BJ (cell line): ENCODE data around the gene AGPAT3. TPM values are rescaled to one million over a fixed set of nuclear protein-coding genes. Genes with fewer than 3 reads are reported as not detected.

Experiments
- CTCF ChIA-PET: fragments of 350-600 bp; formaldehyde crosslinking; extraction: SDS; loops from one replicate; lab custom pipeline; 2021; ENCODE audit warnings: antibody characterized with exemption, inconsistent platforms; lab: Yijun Ruan, JAX
- POLR2A ChIA-PET: fragments of 300-600 bp; sonication (Branson Sonifier 250); formaldehyde crosslinking; extraction: SDS; loops from one replicate; lab custom pipeline; 2021; ENCODE audit warnings: antibody characterized with exemption; lab: Charles Lee
- DNase-seq: peaks from one replicate; pipeline ENCODE4 v3.0.0-alpha.2; 2011; ENCODE audit warnings: low read depth
- H3K27me3 ChIP-seq: 2 replicates; pipeline ENCODE4 v1.6.0; 2011; ENCODE audit warnings: low read length; ENCODE audit not compliant: control insufficient read depth, insufficient read depth
- H3K36me3 ChIP-seq: 2 replicates; pipeline ENCODE4 v1.5.1; 2011; ENCODE audit warnings: low read length; ENCODE audit not compliant: control insufficient read depth, insufficient read depth
- H3K4me3 ChIP-seq: 2 replicates; pipeline ENCODE4 v1.5.1; 2011; ENCODE audit warnings: low read depth, mild to moderate bottlenecking, control low read depth, low read length
- CTCF ChIP-seq: IDR thresholded peaks from 2 replicates; pipeline ENCODE4 v1.5.1; 2011; ENCODE audit warnings: low read depth, mild to moderate bottlenecking, control low read depth, inconsistent platforms, low read length, moderate library complexity; ENCODE audit not compliant: insufficient read depth
- polyA plus RNA-seq: library from polyadenylated mRNA; depleted of rRNA; stranded (reverse); fragments of >200 nt; gene quantifications from 2 replicates; pipeline ENCODE4 v1.2.3, GENCODE V29; 2011

AGPAT3 gene
- polyA plus RNA-seq, 1 experiment: 68.5 TPM

GRCh38 chr21:43884012-43884860 lies 19.2 kb downstream of the AGPAT3 start:
- ChIA-PET POLR2A (no interaction called here), CTCF (interaction anchor here (0.8 to 1.9 kb wide), 2 partner anchors 10 to 92 kb away, joined by 3 to 4 read pairs; no protein-coding TSS in a partner anchor)
- TF ChIP-seq CTCF: no peak
- DNase-seq: no peak
- Histone ChIP-seq H3K4me3 (no peak overlapping the region), H3K36me3 (no peaks in the 10 kb centered on the region; the same call in 1 of the 2 replicates), H3K27me3 (no peaks in the 10 kb centered on the region)

DNA sequence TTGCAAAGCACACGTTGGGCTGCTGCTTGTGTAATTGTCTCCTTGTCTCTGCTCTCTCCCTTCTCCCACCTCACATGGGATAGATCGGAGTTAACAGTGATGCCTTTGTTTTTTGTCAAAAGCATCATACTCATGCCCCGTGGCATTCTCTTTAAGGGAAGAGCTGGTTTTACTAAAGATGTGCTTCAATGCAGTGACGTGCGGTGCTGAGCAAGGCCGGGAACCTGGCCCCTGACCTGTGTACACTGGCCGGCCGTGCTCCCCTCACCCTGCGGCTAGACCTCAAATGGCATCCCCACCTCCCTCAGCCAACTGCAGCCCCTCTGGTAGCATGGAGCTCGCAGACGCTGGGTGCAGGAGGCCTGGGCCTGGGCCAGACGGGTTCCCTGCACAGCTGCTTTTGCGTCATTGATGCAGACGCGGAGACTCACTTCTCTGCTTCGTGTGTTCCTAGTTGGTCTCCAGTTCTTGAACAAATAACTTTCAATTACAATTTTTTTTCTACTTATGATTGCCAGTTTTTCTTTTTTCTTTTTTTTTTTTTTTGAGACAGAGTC lies 19.9 kb downstream of the AGPAT3 start:
- ChIA-PET POLR2A (no interaction called here), CTCF (interaction anchor here (0.8 to 1.9 kb wide), 2 partner anchors 9 to 91 kb away, joined by 3 to 4 read pairs; no protein-coding TSS in a partner anchor)
- Histone ChIP-seq H3K36me3 (no peaks in the 10 kb centered on the region; the same call in 1 of the 2 replicates), H3K27me3 (no peaks in the 10 kb centered on the region), H3K4me3 (no peak overlapping the region)
- no peak for TF ChIP-seq CTCF
- DNase-seq: no peak

- ChIA-PET CTCF (interaction anchor here (1.9 kb wide), 1 partner anchor 90 kb away, joined by 4 read pairs; no protein-coding TSS in a partner anchor), POLR2A (no interaction called here)
- no peaks in the 10 kb centered on the region; the same call in 1 of the 2 replicates for H3K36me3 ChIP-seq
Measured at GRCh38 chr21:43885721-43886120, 20.7 kb downstream of the AGPAT3 start.

GRCh38 chr21:43886565-43886964 lies 21.5 kb downstream of the AGPAT3 start:
- H3K36me3 ChIP-seq: no peaks in the 10 kb centered on the region; the same call in 1 of the 2 replicates
- no peak for DNase-seq
- POLR2A ChIA-PET: no interaction called here
- H3K4me3 ChIP-seq: no peak overlapping the region
- CTCF ChIA-PET: no interaction called here
- H3K27me3 ChIP-seq: no peaks in the 10 kb centered on the region
- TF ChIP-seq CTCF: no peak

More at GRCh38 chr21:43885721-43886120, 20.7 kb downstream of the AGPAT3 start:
- H3K27me3 ChIP-seq: no peaks in the 10 kb centered on the region
- H3K4me3 ChIP-seq: no peak overlapping the region
- no peak for TF ChIP-seq CTCF
- DNase-seq: no peak

- POLR2A ChIA-PET: no interaction called here
- no peaks in the 10 kb centered on the region; the same call in 1 of the 2 replicates for H3K36me3 ChIP-seq
Measured at GRCh38 chr21:43889069-43889468, 24.0 kb downstream of the AGPAT3 start.

More at GRCh38 chr21:43889069-43889468, 24.0 kb downstream of the AGPAT3 start:
- no peak for DNase-seq
- H3K4me3 ChIP-seq: no peak overlapping the region
- CTCF ChIA-PET: no interaction called here
- H3K27me3 ChIP-seq: no peaks in the 10 kb centered on the region
- no peak for TF ChIP-seq CTCF
